Measurements from ENCODE around the gene KLKB1.

- TF ChIP-seq POLR2A (IDR thresholded peaks at IDR 0.05) (no peak), POLR2AphosphoS5 (IDR thresholded peaks at IDR 0.05) (no peak)
- TF ChIP-seq, protein P1, sequence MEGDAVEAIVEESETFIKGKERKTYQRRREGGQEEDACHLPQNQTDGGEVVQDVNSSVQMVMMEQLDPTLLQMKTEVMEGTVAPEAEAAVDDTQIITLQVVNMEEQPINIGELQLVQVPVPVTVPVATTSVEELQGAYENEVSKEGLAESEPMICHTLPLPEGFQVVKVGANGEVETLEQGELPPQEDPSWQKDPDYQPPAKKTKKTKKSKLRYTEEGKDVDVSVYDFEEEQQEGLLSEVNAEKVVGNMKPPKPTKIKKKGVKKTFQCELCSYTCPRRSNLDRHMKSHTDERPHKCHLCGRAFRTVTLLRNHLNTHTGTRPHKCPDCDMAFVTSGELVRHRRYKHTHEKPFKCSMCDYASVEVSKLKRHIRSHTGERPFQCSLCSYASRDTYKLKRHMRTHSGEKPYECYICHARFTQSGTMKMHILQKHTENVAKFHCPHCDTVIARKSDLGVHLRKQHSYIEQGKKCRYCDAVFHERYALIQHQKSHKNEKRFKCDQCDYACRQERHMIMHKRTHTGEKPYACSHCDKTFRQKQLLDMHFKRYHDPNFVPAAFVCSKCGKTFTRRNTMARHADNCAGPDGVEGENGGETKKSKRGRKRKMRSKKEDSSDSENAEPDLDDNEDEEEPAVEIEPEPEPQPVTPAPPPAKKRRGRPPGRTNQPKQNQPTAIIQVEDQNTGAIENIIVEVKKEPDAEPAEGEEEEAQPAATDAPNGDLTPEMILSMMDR (IDR thresholded peaks at IDR 0.05), result no peak
These were observed 22.8 kb downstream of the KLKB1 start for GRCh38 chr4:186249785-186250754.
